GM21360 (cell line): ENCODE results near the gene GRID2.
"Not testable (repeated sequence)": the region's sequence is repeated elsewhere in the genome, so short reads cannot be mapped to it uniquely, and the experiment has no call there.

ENCODE experiments used
- ATAC-seq: cut with Tn5 transposase; IDR thresholded peaks from one replicate; pipeline ENCODE4 v1.9.1; 2021; ENCODE audit warnings: mild to moderate bottlenecking, moderate library complexity; ENCODE audit not compliant: unreplicated experiment

The GRID2 gene

GRCh38 chr4:92303621-92304027 lies at the start of gene GRID2:
TSS of gene GRID2 (plus strand) at chr4:92303966.
- ATAC-seq, result no peak

DNA sequence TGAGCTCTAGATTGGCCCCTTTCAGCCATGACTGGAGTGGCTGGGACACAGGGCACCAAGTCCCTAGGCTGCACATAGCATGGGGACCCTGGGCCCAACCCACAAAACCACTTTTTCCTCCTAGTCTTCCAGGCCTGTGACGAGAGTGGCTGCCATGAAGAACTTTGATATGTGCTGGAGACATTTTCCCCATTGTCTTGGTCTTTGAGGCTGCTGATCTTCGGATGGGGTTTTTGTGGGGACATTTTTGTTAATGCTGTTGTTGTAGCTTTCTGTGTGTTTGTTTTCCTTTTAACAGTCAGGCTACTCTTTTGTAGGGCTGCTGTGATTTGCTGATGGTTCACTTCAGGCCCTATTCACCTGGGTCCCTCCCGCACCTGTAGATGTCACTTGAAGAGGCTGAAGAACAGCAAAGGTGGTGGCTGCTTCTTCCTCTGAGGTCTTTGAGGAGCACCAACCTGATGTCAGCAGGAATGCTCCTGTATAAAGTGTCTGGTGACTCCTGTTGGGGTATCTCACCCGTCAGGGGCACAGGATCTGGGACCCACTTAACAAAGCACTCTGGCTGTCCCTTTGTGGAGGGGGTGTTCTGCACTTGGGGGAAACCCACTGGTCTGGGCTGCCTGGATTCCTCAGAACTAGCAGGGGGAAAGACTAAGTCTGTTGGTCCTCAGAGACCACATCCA lies 49.6 kb upstream of the GRID2 start:
- ATAC-seq, result no peak

- ATAC-seq, result no peak
Measured at GRCh38 chr4:92254767-92255442, 48.9 kb upstream of the GRID2 start.

DNA sequence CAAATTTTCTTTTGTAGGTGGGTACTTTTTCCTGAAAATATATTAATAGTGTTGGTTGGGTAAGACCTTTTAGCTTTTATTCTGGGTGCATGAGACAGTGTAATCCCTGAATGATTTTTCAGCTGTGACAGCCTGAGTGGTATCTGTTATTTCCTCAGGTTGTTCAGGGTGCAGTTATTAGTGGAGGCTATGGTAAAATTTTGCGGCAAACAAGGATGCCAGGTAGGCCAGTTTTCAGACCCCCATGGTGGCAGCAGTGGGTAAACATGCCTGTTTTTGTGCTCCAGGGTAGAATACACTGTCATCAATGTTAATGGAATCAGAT lies 47.9 kb upstream of the GRID2 start:
- ATAC-seq, result no peak

DNA sequence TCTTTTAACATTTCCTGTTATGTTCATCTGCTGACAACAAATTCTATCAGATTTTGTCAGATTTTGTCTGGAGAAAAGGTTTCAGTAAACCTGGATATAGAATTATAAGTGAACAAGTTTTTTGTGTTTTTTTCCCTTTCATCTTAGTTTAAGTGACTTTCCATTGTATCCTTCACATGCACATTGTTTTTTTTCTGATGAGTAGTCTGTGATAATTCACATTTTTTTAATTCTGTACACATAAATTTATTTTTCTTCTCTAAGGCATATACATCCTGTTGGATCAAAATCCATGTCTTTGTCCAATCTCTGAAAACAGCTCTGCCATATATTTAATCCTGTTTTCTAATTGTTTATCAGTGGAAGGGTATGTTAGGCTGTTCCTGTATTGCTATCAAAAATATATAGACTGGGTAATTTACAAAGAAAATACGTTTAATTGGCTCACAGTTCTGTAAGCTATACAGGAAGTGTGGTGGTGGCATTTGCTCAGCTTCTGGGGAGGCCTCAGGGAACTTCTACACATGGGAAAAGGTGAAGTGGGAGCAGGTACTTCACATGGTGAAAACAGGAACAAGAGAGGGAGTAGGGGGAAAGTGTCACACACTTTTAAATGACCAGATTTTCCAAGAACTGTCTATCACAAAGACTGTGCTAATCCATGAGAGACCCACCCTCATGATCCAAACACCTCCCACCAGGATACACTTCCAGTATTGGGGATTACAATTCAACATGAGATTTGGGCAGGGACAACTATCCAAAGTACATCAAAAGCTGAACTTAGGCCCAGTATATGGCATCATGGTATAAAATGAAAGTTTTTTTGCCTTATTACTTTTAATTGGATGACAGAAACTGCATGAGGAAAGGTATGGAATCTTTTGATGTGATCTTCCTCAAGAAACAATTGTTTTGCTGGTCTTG lies 45.6 kb upstream of the GRID2 start:
- ATAC-seq, result no peak

DNA sequence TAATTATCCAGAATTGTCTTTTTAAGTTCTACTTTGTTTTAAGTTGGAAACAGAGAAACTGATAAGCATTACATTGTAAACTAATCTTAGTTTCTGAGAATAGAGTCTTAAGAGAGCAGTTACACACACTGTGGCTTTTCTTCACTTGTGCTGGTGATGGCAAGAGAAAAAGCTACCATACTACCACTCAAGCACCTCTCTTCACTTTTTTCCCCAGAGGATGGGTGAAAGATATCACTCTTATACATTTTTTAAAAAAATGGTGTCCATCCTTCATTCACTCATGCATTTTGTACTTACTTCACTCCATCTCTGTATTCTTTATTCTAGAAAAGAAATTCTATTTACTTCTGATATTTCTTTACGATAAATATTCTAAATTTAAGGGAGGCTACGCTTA lies 42.5 kb upstream of the GRID2 start:
- no peak for ATAC-seq

DNA sequence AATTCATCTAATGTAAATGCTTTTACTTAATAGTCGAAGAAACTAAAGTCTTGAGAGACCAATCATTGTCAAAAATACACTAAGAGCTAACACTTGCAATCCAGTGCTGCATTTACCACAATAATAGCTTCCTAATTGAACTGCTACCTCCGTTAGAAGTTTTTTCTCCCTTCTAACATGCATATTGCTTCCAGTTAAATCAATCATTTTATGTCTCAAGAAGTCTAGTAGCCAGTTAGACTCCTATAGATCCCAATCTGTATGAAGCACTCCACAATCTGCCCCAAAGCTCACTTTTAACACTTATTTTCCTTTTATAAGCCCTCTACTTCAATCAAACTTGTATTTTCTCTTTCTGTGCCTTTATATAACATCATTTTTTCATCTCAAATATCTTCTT lies 41.4 kb upstream of the GRID2 start:
- no peak for ATAC-seq

- ATAC-seq, result no peak
Measured at GRCh38 chr4:92263010-92263409, 40.8 kb upstream of the GRID2 start.

- no peak for ATAC-seq
Measured at GRCh38 chr4:92263575-92263974, 40.2 kb upstream of the GRID2 start.

- no peak for ATAC-seq
Measured at GRCh38 chr4:92264163-92264562, 39.6 kb upstream of the GRID2 start.

DNA sequence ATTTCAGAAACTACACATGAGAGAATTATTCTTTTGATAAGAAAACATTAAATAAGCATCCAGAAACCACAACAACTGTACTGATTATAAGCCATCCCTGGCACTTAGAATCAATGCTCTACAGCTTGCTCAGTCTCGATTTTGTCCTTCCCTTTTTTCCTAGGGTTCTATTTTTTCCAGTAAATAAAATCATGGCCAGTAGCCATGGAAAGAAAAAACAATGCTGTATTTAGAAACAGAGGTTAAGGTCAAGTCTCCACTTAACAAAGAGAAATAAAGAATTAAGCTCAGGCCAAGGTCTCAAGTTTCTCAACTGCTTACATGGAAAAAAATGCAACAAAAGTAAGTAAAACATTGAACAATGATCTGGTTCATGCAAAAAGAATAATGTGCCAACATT lies 38.7 kb upstream of the GRID2 start:
- ATAC-seq, result no peak

GRCh38 chr4:92265798-92266197 lies 38.0 kb upstream of the GRID2 start:
- no peak for ATAC-seq

- ATAC-seq, result no peak
Measured at GRCh38 chr4:92266521-92266920, 37.2 kb upstream of the GRID2 start.

- no peak for ATAC-seq
Measured at GRCh38 chr4:92268642-92269041, 35.1 kb upstream of the GRID2 start.

- no peak for ATAC-seq
Measured at GRCh38 chr4:92270908-92271307, 32.9 kb upstream of the GRID2 start.

GRCh38 chr4:92271551-92271950 lies 32.2 kb upstream of the GRID2 start:
- not testable (repeated sequence) for ATAC-seq

GRCh38 chr4:92277057-92277881 lies 26.5 kb upstream of the GRID2 start:
- ATAC-seq, result not testable (repeated sequence)

- no peak for ATAC-seq
Measured at GRCh38 chr4:92279296-92279695, 24.5 kb upstream of the GRID2 start.

- no peak for ATAC-seq
Measured at GRCh38 chr4:92299152-92299551, 4.6 kb upstream of the GRID2 start.

DNA sequence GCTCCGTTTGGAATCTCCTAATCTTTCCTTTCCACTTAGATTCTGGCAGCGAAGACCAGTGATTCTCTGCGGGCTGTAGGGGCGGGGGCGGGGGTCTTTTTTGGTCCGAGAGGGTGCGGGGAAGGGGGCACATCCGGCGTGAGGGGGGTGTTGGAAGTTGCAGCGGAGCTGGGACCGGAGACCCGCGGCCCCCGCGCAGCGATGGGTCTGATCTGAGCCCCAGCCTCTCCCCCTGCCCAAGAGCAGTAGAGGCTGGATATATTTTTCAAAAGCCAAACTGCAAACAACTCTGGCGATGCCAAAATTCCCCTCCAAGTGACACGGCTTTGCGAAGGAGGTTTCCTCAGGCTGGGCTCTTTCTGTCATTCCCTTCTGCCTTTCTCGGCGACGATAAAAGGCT lies 355 bp downstream of the GRID2 start:
- ATAC-seq, result no peak

- ATAC-seq, result no peak
Measured at GRCh38 chr4:92304606-92305005, 840 bp downstream of the GRID2 start.
